ENCODE measurements around the gene UBE2J1.

UBE2J1 gene

DNA sequence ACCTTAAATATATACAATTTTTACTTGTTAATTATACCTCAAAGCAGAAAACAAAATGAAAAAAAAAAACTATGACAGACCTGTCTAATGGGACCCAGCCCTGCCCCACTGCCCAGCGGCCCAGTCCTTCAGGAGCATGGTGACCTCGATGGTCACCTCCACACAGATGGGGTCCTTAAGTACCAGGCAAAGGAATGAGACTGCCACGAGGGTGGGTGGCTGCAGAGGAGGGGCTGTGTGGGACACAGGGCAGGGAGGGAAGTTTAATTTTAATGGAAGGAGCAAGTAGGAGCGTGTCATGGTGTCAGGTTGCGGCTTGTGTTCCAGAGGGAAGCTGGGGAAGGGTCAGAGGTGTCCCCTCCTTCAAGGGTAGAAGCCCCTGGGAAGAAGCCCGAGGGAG lies 66.0 kb downstream of the UBE2J1 start:
- DNase-seq = no peak

DNA sequence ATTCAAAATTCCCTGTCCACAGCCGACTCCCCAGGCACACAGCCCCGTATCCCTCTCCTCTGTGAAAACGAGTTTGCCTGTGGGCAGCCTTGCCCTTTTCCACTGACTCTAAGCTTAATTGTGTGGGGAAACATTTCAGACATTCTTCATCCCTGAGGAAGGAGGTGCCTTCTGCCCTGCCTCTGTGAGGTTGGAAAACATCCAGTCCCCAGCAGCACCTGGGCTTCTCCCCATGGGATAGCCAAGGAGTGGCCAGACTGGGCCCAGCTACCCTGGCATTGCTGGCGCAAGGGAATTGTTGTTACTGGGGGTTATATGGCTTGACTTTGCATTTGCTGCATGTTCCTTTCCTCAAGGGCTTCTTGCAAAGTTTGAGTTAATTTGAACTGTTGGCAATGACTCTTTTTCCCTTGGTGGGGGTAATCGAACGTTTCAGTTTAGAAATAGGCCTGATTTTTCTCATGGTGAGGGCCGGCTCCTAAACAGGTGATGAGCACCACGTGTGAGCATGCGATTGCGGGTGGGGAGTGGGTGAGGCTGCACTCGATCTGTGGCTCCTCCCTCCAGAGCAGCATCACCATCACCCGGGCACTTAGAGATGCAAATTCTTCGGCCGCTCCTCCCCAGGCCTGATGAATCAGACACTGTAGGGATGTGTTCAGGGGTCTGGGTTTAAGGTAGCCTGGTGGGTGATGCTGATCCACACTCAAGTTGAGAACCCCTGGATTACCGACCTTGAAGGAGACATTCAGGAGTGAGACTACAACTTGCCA lies 67.4 kb downstream of the UBE2J1 start:
- no peak for DNase-seq

DNA sequence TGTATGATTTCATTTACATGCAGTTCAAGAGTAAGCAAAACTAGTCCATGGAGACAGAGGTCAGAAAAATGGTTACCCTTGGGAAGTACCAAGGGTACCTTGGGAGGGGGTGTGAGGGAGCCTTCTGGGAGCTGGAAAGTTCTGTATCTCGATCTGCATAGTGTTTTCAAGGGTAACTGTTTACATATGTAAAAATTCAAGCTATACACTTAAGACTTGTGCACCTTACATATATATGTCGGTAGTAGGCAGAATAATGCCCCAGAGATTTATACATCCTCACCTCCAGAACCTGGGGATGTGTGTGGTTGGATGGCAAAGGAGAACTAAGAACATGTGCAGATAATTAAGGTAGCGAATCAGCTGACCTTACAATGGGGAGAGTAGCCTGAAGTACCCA lies 68.4 kb downstream of the UBE2J1 start:
- DNase-seq = no peak

DNA sequence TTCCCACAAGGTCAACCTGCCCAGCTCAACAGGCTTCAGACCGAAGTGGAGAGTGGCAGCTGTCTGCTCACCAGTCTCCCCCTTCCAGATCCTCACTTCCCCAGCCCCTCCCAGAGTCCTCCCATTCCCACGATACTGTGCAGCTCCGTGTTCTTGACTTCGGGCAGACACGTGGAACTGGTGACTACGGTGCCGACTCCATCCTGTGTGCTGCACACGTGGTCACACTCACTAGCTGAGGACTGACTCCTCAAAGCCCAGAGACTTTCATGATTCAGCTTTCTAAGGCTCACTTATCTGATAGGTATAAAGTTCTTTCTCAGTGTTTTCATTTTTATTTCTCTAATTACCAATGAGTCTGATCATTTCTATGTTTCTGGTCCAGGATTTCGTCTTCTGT lies 69.8 kb downstream of the UBE2J1 start:
- no peak for DNase-seq

DNA sequence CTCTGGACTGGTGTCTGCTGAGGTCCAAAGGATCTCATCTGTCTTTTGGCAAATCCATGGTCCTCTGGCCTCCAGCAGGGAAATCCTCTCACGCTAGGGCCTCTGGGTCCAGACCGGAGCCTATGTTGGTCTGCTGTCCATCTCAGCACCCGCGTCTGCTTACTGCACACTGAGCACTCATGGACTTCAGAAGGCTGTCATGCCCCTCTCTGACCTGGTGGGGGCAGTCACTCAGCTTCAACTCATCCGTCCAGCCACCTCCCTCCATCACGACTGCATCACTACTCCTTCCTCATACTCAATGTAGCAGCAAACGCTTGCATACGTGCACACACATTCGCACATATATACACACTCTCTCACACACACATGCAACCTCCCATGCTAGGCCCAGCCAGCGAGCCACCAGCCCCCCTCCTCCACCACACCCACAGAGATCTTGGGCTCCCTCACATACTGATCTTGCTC lies 70.7 kb downstream of the UBE2J1 start:
- DNase-seq = no peak

DNA sequence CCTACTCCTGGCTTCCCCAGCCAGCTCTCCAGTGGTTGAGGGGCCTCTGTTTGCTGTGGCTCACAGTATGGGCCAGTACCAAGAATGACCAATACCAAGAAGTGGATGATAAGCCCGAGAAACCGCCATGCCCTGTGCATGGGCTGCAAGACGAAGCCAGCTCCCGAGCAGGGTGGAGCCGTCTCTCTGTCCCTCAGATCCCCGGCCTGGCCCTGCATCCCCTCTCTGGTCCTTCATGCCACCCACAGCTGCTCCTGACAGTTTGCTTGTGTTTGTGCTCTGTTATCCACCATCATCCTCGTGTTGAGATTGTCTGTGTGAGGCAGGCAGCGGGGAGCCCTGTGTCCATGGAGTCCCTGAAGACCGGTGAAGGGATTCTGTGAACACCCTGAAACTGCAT lies 73.6 kb downstream of the UBE2J1 start:
- DNase-seq = no peak
